ENCODE measurements around the gene PAFAH1B2.
A peak's percentile ranks its signal among the peaks of the same experiment; 100 is the strongest.
"Not testable (repeated sequence)": the region's sequence is repeated elsewhere in the genome, so short reads cannot be mapped to it uniquely, and the experiment has no call there.

The PAFAH1B2 gene, protein sequence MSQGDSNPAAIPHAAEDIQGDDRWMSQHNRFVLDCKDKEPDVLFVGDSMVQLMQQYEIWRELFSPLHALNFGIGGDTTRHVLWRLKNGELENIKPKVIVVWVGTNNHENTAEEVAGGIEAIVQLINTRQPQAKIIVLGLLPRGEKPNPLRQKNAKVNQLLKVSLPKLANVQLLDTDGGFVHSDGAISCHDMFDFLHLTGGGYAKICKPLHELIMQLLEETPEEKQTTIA

DNA sequence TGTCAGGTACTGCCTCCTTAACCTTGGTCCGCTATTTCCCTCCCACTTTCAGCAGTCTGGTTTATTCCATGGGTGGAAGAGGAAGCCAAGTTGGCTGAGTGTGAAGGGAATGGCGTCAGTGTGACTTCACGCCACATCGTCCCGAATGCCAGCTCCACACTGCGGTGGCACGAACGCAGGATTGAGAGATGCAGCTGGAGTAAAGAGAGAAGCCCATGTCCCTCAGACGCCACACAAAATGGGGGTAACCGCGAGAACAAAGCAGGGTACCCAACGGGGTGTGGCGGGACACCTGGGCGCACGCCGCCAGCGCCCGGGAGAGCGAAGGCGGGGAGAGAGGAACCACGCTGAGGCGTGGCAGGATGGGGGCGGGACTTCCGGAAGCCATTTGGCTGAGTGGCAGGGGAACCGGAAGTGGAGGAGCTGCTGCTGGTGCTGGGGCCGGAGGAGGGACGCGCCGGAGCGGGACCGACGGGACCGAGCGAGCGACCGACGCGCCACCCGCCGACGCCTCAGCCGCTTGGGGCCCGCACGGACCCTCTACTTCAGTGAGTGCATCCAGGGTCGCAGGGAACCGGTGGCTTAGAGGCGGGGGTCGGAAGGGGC is at the start of gene PAFAH1B2:
TSS of gene PAFAH1B2 (plus strand) at position 417 of the 606 bp plus-strand sequence. CDS start 8,161 bp downstream, outside the sequence.
- DNase-seq, result peak; percentile 51

DNA sequence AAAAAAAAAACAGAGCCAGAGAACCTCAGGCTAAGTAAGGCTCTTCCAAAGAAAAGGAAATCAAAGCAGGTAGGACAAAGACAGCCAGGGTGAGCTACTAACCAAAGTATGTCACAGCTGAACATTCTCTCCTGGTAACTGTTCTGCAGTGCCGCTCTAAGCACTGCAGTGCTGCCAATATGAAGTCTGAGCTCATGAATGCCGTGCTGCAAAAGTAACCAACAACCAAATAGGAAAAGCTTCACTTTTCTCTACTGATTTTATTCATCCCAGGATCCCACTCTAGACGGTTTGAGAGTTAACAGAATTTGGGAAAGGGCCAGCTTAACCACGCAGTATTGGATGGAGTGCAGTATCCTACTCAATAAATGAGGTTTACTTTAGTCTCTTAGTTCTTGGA is 49.3 kb upstream of the PAFAH1B2 start:
- DNase-seq, result no peak

DNA sequence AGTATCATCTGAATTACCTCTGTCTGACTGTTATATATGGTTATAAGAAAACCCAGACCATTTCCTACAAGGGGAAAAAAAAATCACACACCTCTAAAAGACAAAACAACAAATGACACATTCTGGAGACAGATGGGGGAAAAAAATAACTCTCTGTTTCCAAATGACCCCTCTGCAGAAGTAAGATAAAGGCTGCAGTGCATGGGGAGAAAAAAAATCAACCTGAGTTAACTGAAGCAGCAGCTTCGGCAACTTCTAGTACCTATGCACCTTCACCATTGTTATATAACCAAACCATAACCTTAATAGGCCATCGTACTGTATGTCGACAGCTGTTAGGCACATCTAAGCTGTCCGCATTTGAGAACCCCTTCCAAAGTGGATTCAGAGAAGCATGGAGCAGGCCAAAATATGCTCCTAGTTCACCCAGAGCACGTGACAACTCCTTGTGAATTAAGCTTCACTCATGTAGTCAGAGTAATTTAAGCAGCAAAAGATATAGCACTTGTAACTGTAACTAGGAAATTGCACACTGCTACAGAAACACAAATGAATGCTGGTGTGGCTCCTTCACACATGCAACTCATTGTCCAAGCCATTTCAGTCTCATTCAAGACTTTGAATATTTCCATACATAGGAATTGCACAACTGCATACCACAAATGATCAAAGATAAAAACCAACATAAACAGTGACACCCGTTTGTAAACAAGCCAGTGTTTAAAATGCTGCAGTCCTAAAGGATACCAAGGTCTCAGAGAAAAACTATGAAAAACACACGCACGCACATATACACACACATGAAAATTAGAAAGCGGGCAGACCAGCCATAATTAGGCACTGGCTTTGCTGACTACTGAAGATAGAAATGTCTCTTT is 48.6 kb upstream of the PAFAH1B2 start:
- no peak for DNase-seq

DNA sequence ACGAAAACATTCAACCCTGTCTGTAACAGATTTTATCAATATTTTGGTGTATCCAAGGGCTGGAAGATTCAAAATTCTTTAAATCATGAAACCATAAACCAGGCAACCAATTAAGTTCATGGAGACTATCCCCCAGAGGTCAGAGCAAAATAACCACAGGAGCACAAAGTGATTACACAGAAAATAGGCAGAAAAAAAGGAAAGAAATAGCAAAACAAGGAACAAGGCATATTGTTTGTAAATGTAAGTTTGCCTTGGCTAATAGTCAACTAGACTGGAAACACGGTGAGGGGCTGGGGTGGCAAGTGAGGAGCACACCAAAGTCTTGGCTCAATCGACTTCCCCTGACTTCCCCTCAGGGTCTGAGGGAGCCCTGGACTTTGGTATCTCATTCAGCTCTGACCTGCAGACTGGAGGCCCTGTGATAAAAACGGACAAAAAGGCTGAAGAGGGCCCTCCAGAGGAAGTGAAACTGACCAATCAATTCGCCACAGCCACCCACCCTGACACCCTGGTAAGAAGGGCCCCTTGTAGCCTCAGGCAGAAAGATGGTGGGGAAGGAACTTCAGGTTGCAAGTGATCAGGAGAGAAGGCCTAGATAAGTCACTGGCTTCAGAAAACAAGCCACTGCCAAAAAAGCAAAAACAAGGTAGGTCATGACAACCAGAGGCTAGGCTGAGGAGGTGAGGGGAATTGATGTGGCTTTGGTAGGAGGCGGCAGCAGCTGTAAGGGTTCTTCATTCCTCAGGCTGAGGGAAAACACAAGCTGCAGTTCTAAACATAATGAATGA is 47.7 kb upstream of the PAFAH1B2 start:
- no peak for DNase-seq

DNA sequence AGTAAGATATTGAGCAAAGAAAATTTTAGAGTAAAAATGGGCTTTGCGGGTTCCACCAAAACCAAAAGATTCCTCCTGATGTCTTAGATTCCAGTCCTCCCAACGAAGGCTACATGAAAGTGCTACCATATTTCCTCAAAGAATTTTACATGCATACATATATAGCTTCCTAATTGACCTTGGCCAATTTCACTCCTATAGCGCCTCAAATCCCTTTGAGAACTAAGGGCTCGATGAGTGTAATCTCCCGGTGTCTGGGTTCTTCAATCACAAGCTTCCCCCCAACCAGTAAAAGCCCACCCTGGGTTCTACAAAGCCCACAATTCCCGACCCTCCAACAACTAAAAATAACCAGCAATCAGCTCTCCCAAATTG is 47.1 kb upstream of the PAFAH1B2 start:
- no peak for DNase-seq

DNA sequence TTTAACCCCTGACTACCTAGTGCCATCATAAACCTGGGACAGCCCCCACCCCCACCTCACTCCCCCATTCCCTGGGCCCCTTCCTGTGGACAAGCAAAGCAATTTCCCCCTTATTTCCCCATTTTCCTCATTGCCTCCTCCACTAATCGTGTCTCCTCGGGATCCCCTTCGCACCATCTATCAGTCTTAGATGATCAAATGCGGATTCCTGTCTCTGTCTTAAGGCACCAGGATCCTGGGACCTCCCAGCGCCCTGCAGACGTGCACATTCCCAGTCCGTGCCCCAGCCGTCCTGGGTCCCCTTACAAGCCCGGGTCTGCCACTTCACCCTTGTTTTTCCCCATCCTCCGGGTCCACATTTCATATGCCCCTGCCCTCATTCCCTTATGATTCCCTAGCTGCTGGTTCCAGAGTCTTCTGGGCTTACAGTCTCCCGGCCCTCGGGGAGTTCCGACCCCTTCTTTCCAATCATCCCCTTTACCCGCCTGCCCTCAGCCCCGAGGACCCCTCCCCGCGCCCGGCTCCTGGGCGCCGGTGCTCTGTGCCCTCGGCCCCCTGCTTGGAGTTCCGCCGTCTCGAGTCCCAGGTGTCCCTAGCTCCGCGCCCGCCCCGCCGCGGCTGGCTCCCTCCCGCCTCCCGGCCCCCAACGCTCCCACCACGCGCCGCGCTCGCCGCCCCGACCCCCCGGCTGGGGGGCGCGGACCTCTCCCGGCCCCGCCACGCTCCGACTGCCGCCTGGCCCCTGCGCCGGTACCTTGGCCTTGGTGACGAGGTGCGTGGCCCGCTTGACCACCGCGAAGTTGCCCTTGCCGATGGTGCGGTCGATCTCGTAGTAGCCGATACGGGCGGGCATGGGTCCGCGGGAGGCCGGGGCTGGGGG is 46.5 kb upstream of the PAFAH1B2 start:
- no peak for DNase-seq

DNA sequence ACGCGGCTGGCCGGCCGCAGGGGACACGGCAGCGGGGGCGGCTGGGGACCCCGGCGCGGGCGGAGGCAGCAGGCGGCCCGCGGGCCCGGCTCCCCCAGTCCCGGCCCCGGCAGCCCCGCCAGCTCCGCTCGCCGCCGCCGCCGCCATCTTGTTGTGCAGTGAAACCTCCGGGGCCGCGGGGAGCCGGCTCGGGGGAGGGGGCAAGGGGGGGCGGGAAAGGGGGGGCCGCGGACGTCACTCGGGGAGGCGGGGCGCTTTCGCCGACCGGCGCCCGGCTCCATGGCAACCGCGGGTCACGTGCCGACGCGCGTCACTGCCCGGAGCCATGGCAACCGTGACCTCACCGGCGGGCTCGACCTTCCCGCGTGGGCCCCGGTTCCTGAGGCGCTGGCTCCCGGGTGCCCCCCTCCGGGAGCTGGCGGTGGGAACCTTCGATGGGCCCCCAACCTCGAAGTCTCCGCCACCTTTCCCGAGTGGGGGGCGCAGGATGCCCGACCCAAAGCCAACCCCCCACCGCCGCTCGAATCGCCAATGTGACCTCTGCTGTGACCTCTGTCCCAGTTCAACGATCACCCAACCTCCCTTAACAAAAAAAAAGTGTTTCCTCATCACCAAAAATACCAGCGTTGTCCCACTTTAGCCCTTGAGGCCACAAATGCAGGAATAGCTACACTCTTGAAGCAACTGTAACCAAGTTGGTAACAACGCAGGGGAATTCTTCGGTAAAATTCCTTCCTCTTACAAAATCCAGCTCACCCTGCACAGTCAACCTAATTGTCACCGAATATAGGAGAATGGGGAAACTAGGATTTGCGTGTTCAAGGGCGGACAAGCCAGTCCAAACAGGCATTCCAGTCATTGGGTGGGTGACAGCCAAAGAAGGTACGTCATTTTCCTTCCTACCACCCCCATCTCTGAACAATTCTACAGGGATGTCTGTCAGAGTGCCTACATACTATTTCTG is 45.5 kb upstream of the PAFAH1B2 start, which contains the start of gene SIK3:
TSS of gene SIK3 (minus strand) at position 160 of the 964 bp plus-strand sequence. CDS start at position 147, 13 bp downstream.
- peak; percentile 59 for DNase-seq

DNA sequence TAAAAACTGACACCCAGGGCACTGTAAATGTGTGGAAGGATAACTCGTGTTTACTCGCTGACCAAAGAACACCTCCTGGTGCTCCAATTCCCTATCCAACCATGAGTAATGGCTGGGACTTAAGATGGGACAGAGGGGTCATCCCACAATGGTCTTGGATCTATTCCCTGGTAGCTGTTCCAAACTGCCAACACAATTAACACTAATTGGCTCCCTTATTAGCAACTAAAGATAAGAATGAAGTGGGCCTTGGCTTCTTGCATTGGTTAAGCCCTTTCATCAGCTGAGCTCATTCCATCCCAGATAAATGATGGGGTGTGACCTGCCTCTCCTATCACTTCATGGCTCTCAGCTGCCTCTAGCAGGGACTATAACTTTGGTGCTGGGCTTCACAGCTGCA is 44.4 kb upstream of the PAFAH1B2 start:
- DNase-seq, result no peak

DNA sequence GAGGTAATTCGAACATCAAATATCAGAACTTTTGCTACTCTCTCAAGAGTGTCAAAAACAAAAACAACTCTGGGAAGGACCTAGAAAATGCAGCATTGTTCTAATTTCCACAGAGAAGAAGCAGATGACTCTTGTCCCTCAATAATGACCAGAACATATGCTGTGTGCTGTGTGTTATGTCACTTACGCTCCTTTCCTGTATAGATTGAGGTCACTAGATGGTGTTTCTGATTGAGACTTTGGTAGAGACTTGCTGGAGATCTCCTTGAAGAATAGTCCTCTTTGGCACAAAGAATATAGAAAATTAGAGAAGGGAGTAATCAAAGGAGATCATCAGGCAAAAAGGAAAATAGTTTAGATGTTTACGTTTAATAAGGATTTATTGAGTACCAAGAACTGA is 43.5 kb upstream of the PAFAH1B2 start:
- DNase-seq, result no peak

DNA sequence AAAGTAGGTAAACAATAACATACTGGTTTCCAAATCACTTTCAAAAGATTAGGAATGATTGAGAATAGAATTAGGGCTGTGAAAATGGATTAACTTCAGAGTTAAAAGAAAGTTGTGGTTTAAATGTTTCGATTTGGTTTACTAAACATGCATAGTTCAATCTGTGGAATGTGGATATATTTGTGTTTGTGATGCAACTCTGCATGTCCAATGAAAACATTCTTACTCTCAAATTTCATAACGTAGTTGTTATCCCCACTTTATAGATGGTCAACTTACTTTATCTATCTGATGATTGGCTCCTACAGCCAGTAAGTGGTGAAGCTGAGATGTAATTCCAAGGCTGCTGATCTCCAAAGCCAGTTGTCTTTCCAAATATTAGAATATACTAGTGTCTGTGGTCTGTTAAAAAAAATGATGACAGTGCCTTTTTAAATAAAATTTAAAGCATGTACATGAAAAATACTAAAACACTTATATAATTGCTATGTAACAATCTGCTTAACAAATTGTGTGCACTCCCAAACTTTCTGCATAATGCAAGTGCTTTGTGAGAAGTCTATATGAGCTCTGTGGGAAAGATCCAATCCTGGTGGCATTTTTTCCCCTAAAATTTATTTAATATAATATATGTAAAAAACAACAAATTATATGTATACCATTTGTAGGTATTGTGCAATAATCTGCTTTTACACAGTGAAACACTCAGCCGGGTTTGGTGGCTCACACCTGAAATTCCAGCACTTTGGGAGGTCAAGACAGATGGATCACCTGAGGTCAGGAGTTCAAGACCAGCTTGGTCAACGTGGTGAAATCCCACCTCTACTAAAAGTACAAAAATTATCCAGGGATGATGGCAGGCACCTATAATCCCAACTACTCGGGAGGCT is 36.1 kb upstream of the PAFAH1B2 start:
- DNase-seq, result no peak

DNA sequence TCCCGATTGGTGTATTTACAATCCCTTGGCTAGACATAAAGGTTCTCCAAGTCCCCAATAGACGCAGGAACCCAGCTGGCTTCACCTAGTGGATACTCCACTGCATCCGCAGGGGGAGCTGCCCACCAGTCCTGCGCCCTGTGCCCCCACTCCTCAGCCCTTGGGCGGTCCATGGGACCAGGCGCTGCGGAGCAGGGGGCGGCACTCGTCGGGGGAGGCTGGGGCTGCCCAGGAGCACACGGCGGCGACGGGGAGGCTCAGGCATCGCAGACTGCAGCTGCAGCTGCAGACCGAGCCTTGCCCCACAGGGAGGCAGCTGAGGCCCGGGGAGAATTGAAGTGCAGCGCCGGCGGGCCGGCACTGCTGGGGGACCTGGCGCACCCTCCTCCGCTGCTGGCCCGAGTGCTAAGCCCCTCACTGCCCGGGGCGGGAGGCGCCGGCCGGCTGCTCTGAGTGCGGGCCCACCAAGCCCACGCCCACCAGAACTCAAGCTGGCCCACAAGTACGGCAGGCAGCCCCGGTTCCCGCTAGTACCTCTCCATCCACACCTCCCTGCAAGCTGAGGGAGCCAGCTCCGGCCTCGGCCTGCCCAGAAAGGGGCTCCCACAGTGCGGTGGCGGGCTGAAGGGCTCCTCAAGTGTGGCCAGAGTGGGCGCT is 33.7 kb upstream of the PAFAH1B2 start:
- DNase-seq, result no peak

DNA sequence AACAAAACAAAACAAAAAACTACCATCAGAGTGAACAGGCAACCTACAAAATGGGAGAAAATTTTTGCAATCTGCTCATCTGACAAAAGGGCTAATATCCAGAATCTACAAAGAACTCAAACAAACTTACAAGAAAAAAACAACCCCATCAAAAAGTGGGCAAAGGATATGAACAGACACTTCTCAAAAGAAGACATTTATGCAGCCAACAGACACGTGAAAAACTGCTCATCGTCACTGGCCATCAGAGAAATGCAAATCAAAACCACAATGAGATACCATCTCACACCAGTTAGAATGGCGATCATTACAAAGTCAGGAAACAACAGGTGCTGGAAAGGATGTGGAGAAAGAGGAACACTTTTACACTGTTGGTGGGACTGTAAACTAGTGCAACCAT is 31.6 kb upstream of the PAFAH1B2 start:
- not testable (repeated sequence) for DNase-seq

DNA sequence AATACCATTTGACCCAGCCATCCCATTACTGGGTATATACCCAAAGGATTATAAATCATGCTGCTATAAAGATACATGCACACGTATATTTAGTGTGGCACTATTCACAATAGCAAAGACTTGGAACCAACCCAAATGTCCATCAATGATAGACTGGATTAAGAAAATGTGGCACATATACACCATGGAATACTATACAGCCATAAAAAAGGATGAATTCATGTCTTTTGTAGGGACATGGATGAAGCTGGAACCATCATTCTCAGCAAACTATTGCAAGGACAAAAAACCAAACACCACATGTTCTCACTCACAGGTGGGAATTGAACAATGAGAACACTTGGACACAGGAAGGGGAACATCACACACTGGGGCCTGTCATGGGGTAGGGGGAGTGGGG is 31.1 kb upstream of the PAFAH1B2 start:
- DNase-seq, result not testable (repeated sequence)

DNA sequence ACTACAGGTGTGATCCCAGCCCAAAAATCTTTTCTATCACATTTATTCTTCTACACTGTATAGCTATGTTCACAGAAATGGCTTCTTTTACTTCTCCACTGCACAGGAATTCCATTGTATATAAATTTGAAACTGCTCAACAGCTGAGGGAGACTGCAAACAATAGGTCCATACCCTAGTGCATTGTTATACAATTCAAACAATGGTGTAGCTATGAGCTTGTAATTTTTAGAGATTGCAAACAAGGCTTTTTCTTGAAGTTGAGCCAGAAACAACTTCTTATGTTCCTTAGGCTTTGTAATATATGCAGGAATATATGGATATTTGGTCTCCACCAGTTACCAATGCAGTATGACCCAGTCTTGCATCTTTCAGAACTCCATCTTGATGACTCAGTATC is 26.4 kb upstream of the PAFAH1B2 start:
- no peak for DNase-seq

DNA sequence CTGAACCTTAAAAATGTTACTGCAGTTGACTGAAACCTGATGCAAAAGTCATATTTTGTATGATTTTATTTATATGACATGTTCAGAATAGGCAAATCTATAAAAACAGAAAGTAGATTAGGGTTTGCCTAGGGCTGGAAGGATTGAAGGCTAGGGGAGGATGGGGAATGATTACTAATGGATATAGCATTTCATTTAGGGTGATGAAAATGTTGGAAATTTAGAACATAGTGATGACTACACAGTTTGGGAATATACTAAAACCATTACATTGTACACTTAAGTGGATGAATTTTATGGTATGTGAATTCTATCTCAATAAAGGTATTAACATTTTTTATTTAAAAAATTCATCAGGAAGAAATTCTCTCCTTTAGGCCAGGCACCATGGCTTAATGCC is 22.9 kb upstream of the PAFAH1B2 start:
- DNase-seq, result no peak

DNA sequence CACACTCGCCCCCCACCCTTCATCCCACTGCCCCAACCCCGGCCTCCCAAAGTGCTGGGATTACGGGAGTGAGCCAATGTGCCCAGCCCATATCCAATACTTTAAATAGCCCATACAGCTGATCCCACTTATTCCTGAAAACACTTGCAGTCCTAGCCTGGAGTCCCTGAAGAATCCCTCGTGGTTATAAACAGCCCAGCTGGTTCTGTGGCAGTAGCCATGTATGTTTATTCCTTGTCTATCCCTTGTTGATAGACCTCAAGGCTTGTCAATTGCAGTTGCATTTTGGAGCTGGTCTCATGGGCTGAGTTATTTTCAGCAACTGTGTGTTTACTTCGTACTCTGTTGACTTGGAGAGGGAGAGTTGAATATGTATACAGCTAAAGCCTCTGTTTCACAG is 21.5 kb upstream of the PAFAH1B2 start:
- DNase-seq, result no peak

DNA sequence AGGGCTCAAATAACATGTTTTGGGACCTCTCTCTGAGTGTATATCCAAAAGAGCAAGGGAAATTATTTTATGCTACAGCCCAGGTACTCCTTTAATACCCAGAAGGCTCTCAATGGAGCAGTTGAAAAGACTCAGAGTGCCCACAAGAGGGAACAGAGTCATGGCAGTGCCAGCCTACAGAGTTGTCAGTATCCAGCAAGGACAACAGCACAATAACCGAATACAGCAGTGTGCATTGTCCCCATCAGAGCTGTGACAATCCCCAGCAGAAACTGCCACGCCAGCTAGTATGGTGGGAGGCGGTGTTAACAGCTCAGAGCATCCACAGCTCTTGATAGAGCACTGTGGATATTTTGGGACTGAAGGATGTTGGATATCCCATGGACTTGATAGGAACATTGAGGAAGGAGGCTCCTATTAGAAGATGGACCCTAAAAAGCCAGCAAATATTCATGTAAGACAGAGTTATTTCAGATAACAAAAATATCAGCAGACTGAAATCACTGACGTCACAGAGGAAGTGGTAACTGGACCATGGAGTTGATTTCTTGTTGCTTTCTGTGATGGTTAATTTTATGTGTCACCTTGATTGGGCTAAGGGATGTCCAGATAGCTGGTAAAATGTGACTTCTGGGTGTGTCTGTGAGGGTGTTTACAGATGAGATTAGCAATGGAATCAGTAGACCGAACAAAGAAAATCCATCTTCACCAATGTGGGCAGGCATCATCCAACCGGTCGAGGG is 17.7 kb upstream of the PAFAH1B2 start:
- DNase-seq, result no peak

DNA sequence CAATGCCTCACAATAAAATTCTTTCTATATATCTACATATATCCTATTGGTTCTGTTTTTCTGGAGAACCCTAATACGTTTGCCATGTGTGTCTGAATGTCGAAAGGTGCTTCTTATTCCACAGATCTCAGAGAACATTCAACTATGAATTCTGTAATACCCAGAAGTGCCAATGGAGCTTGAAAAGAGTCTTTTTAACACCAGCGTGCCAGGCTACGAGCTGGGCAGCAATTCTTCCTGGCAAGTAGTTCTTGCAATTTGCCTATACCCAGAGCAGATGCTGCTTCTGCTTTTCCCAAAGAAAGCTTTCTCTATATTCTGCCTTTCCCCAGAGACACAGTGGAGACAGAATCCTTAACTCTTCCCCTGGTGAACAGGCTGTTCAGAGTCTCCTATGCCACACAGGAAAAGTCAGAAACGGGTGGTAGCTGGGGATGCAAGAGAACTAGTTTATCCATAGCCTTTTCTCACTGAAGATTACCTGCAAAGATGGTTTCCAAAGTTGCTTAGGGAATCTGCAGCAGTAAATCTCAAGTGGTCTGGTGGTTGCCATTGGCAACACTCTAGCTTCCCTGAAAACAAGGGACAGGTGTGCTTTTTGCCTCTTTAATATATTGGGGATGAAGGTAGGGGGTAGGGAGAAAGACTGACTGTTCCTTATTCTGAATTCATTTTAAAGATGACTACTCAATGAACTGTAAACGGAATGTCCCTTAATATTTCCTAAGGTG is 16.8 kb upstream of the PAFAH1B2 start:
- no peak for DNase-seq

All from NCI-H1436 treated with DMSO at 0.1 percent for 48 hours (cell line).